NT2/D1 (cell line): ENCODE measurements around the gene PRR3.
"Not testable (repeated sequence)": the region's sequence is repeated elsewhere in the genome, so short reads cannot be mapped to it uniquely, and the experiment has no call there.

ENCODE experiments used
- SUZ12 ChIP-seq: IDR thresholded peaks from 2 replicates; pipeline ENCODE4 v1.6.1; 2011; ENCODE audit not compliant: insufficient read length, insufficient read depth; ENCODE audit errors: extremely low read depth
- ZNF274 ChIP-seq: IDR thresholded peaks from 2 replicates; pipeline ENCODE4 v1.6.1; 2011; ENCODE audit warnings: mild to moderate bottlenecking, low read depth, low read length

GRCh38 chr6:30521082-30521481, 36.0 kb upstream of the PRR3 start:
- TF ChIP-seq ZNF274, SUZ12: not testable (repeated sequence)
